NCI-H446 treated with DMSO at 0.1 percent for 48 hours (cell line): Measurements from ENCODE around the gene HTRA2.
"Not testable (repeated sequence)": the region's sequence is repeated elsewhere in the genome, so short reads cannot be mapped to it uniquely, and the experiment has no call there.

Experiments
- DNase-seq: peaks from one replicate; lab custom pipeline; 2025; lab: John Stamatoyannopoulos, UW

Gene HTRA2

DNA sequence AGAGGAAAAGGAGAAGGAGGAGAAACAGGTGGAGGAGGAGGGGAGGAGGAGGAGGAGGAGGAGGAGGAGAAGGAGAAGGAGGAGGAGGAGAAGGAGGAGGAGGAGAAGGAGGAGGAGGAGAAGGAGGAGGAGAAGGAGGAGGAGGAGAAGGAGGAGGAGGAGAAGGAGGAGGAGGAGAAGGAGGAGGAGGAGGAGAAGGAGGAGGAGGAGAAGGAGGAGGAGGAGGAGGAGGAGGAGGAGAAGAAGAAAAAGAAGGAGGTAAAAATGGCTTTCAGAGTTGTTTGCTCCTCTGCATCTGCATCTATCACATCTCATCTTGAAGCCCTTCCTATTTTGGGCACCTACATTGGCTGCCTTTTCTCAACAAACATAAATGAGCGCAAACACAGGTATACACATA lies 31.3 kb downstream of the HTRA2 start:
- DNase-seq = not testable (repeated sequence)

DNA sequence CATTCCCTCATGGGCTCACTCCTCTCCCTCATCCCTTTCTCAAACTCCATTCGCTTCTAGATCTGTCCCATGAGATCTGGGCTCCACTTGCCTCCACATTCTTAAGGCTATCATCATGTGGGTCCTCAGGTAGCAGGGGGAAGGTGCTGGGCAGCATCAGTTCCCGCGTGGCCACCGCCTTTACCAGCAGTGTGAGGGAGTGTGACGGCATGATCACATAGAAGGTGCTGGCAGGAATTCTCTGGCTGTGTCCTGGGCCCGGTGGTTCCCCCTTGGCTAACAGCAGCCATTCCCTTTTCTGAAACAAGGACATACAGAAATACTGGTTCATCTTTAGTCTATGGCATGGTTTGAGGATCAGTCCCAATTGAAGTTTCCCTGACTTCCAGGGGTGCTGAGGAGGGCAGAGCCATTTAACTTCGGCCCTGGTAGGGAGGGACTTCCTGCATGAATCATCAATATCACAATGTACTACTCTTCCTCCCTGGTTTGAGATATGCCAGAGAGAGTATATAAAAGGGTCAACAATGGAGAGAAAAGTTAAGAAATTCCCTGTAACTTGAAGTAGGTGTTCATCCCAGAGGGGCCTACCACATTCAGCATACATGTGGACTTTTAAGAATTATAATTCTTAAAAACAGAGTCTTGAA lies 32.5 kb downstream of the HTRA2 start:
- no peak for DNase-seq

DNA sequence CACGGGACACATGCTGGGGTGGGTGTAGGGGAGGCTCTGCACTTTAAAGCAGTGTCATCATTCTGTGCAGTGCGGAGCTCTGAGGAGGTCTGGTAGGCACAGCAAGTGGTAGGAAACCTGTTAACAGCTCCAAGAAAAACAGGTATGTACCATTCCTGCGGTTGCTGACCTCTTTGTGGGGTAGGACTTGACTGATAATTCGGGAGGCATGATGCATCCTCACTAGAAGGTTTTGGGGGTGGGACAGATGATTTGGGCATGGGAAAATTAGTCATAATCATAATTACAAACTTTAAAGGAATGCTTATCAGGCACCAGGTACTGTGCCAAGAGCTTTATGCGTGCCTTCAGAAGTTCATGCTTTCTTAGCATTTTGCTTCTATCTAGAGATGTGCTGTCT lies 34.5 kb downstream of the HTRA2 start:
- no peak for DNase-seq

DNA sequence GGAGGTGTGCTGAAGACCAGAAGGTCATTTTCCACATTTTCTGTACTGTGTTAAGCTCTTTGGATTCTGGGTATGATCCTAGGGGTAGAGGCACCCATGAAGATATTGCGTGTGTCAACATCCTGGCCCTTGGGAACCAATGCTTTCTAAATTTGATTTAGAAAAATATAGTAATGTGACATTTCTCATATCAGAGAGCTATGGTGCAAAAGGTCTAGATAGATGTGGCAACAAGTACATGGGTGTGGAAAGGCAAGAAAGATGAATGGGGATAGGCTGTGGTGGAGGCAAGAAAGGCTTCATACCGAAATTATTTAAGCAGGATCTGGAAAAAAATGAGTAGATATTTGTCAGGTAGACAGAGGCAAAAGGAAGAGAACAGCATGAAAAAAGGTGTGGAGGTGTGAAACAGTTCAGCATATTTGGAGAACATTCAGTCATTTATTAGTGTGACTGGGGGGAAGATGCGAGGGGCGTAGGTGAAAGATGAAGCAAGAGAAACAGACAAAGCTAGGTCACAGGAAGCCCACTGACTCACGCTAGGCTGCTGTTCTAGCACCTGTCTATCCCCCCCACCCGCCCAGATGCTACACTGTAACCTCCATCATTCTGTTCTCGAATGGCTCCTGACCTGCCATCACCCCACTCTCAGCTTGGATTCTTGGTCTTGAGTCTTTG lies 36.5 kb downstream of the HTRA2 start:
- no peak for DNase-seq

DNA sequence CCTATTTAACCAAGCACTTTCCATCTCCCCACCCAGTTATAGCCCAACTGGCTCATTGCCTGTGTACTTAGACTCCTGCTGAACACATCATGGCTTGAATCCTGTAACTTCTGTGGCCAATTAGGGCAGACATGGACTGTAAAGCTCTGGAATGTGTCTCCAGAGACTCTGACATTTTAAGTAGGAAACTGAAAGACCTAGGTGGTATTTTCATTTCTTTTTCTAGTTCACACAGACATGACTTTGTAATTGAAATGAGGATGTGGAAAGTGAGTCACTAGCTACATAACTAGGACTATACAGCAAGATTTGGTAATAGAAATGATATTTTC lies 37.0 kb downstream of the HTRA2 start:
- no peak for DNase-seq

DNA sequence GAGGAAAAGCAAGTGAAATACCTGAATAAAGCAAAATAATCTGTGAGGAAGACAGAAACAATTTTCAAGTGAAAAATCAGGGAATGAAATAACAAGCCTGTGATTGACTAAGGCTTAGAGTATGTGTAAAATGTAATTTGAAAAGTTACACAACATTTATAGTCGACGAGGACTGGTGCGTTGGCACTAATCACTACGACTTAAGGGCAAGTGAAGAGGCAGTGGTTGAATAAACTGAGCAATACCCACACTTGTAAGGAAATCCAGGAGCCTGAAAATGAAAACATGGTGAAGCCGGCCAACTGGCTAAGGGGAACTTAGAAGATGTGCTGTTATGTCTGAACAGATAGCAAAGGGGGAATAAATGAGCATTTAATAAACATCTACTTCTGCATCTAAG lies 38.1 kb downstream of the HTRA2 start:
- DNase-seq = no peak

DNA sequence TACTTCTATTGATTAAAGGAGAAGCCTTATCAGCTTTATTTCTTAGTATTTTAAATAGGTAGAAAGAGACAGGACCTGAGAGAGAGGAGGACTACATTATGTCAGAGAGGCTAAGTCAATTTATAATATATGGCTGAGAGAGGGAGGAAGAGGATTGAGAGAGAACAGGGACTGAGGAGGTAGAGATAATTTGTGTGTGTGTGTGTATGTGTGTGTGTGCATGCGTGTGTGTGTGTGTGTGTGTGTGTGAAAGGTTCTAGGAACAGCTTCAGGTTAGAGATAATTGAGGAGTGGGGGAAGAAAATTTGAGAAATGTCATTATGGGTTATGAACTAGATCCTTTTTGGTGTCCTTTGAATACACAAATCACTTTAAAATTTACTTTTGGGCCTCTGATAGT lies 40.0 kb downstream of the HTRA2 start:
- no peak for DNase-seq

DNA sequence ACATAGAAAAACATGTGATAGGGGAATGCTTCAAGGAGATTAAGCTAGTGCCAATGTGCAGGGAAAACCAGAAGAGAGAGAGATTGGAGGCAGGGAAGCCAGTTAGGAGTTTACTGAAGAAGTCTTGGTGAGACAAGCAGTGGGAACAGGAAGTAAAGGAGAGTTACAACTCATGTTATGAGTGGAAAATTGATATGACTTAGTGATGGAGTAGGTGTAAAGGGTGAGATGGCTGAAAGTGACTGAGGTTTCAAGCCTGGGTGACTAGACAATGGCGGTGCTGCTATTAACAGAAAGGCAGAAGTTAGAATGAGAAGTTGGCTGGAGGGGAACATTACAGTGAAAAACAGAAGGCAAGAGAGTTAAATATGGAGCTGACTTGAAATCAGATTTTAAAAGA lies 41.3 kb downstream of the HTRA2 start:
- no peak for DNase-seq

DNA sequence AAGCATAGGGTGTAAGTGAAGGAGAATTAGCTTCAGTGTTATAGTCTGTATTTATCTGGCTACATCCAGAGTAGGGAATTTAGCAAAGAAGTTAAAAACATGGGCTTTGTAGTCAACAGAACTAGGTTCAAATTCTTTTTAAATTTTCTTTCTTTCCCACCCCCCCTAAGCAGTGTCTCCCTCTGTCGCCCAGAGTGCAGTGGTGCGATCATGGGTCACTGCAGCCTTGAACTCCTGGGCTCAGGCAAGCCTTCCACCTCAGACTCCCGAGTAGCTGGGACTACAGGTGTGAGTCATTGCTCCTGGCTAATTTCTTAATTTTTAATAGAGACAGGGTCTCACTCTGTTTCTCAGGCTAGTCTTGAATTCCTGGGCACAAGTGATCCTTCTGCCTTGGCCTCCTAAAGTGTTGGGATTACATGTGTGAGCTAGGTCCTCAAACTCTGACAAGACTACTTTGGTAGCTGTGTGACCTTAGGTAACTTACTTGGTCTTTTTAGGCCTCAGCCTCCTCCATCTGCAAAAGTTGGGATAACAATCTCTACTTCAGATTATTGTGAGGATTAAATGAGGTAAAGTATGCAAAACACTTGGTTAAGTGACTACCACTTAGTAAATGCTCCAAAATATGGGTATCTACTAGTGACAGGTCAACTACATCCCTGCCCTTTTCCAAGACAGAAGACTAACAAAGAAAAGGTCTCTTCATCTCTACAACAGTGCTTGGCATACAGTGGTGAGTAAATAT lies 42.6 kb downstream of the HTRA2 start:
- no peak for DNase-seq

DNA sequence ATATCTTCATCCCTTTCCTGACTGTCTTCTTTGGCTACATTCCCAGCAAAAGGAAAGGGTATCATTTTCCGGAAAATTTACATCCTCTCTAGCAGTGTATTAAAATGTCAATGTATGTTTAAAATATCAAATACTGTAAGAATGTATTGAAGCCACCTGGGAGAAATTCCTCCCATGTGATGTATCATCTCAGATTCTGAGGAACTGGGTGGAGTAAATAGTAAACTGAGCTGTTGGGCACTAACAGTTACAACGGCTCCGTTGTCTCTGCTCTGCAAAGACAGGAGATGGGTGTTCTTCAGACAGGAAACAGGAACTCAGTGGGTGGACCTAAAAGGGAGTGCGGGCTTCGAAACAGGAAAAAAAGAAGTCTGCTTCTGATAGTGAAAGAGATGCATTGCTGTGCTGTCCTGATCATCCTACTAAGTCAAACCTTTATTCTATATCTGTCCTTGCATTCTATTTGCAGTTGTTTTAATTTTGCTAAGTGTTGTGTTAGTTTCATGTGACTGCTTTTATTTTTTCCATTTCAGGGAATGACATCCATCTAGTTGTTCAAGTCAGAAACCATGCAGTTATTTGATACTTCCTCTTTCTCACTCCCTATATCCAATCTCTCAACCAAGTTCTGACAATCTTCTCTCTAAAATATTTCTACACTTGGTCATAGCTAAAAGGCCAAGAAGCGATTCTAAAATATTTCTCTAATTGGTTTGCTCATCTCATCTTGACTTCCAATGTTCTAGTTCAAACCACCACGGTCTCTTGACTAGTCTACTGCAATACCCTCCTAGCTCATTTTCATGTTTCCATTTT lies 44.2 kb downstream of the HTRA2 start:
- no peak for DNase-seq

DNA sequence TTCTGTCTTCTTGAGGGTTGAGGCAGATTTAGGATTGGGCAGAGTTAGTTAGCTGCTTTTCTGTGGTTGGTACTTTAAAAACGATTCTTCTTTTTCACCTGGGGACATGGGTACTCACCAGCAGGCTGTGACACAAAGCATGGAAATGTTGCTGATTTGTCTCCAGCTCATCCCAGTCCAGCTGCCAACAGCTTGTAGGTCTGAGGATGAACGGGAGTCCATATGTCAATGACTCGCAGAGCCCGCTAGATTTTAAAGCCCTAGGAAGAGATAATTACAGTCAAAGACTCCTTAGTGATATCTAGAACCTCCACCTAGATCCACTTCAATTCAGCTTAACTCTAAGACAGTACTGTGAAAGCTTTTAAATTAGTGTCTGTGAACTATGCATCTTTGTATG lies 45.6 kb downstream of the HTRA2 start:
- no peak for DNase-seq

DNA sequence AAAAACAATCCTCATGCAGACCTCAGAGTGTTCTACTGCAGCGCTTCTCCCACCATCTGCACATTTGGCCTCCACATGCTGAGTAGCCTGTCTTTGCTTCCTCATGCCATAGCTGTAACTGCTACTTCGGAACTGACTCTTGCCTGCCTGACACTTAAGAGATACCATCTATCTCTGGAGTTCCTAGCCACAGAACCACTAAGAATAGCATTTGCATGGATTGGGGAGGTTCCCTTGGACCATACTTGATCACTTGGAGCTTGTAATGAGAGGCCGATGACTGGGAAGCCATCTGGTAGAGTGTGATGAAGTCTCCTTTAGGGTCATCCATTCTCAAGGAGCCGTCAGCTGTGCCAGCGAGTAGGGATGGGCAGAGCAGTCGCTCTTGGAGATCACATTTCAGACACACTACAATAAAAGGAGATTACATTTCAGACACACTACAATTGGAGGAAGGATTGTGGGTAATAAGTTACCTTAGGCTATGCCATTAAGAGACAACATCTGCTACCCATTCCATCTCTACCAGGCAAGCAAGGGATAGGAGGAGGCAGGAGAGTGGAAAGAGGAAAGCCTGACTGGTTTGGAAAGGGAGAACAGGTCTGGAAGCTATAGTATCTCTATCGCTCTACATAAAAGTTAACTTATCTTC lies 46.6 kb downstream of the HTRA2 start:
- no peak for DNase-seq

DNA sequence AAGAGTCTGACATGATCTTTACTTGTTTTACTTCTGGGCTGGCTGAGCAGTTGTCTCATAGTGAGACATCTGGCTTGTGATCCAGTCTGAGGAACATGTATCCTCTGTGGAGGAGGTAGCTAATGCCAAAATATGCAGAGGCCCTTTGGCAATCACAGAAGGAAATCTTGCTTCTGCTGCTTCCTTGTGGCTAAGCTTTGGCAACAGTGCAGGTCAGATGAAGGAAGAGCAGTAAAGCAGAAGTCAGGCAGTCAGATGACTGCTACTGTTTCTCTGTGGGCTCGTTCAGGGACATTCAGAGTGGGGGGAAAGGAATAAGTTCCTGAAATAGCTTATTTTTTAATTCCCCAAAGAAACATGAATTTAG lies 47.1 kb downstream of the HTRA2 start:
- DNase-seq = no peak

DNA sequence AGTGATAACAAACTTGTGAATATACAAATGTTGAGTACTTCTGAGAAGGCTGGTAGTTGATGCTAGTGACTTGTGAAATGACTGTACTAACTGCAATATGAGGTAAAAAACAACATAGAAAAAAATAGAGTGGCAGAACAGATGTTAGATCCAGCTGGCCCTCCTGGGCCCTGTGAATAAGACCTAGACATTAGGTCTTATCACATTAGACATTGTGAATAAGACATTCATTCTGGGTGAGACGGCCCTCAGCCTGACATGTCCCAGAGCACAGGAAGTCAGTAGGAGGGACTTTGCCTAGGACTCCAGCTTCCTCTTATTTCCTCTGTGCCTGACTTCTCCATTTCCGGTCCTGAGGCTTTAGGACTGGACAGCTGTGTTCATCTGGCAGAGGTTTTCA lies 47.7 kb downstream of the HTRA2 start:
- DNase-seq = no peak

DNA sequence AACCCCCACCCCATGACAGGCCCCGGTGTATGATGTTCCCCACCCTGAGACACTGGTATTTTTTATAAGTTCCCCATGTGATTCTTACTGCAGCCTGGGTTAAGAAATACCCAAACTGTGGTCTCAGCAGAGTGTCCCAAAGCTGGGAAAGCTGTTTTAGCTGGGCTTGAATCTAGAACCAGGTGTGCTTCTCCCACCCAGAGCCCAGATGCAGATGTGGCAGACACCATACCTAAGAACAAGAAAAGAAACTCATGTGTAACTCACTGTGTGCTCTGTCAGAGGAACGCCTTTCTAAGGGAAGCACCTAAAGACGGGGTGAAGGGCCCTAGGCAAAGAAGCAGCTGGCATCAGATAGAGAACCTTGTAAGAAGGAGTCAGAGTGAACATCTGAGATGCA lies 48.7 kb downstream of the HTRA2 start:
- DNase-seq = no peak

DNA sequence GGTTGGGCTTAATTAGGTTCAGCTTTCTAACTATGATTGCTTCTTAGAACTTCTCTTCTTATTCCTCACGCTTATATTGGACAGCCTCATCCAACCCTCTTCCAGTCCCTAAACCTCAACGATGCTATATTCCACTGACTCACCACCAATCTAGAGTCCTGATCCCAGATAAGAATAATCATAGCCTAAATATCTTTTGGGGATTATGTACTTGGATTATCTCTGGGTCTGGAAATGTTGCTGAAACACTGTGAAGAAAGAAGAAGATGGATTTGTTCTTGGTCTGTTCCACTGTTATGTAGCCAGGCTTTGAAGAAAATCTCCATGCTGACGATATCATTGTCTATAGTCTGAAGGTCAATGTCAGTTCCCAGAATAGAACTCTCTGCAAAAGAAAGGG lies 51.7 kb downstream of the HTRA2 start:
- no peak for DNase-seq

DNA sequence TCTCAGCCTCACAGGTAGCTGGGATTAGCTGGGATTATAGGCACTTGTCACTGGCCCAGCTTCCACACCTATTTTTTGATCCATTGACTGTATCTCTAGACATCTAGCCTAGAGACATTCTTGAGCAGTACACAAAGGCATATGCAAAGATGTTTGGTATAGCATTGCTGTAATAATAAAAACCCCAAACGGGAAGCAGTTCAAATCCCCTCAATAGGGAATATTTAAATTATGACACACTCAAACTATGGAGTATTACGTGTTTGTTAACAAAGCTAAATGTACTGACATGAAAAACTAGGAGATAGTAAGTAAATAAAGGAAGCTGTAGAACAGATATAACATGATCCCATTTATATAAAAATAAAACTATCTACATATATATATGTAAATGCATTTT lies 52.5 kb downstream of the HTRA2 start:
- no peak for DNase-seq
